Right cardiac atrium (tissue), 5 donors: ENCODE data around the gene ZBTB20. TPM values are rescaled to one million over a fixed set of nuclear protein-coding genes. Genes with fewer than 3 reads are reported as not detected.

Experiments
- ATAC-seq, 2 donors: fragments of 200-7000 bp; cut with Tn5 transposase; one replicate each; pipeline versions ENCODE4 v1.8.0 to v1.9.1; 2020; ENCODE audit warnings: moderate library complexity in 2 of 2, mild to moderate bottlenecking in 1 of 2
- DNase-seq, 3 donors: peaks; one replicate each; pipeline ENCODE4 v3.0.0-alpha.2; 2020
- H3K27ac ChIP-seq: one replicate; pipeline ENCODE4 v1.5.1; 2013; ENCODE audit warnings: mild to moderate bottlenecking, low read length, control low read depth, moderate library complexity
- H3K27me3 ChIP-seq: one replicate; pipeline ENCODE4 v1.6.1; 2013; ENCODE audit not compliant: control insufficient read depth, insufficient read depth
- H3K4me1 ChIP-seq: one replicate; pipeline ENCODE4 v1.6.1; 2013; ENCODE audit warnings: low read length; ENCODE audit not compliant: control insufficient read depth, insufficient read depth
- H3K4me3 ChIP-seq: one replicate; pipeline ENCODE4 v1.5.1; 2013; ENCODE audit warnings: low read length, control low read depth
- H3K9me3 ChIP-seq: one replicate; pipeline ENCODE4 v1.6.1; 2013; ENCODE audit warnings: low read length; ENCODE audit not compliant: control insufficient read depth
- WGBS: extraction: QIAGEN DNeasy Blood & Tissue Kit; methylation state at CpG from one replicate; pipeline ENCODE4 v1.1.7; 2013; 5-methylcytosine and 5-hydroxymethylcytosine counted together
- intact Hi-C, 4 donors: fragments of 100-400 bp; cut with DNase I; formaldehyde crosslinking; loops; one replicate each; pipeline versions ENCODE4 v1.11.0 to v1.14.0; 2022 to 2023
- polyA plus RNA-seq: library from polyadenylated mRNA; stranded (reverse); fragments of 200-250 nt; gene quantifications from one replicate; pipeline ENCODE4 v1.2.3, GENCODE V29; 2013
- total RNA-seq, 4 donors: library from RNA; stranded (reverse); fragmentation: NEBNext Ultra II Directional; extraction: Animal tissue kit (Norgen Biotek cat#: 25700); gene quantifications; one replicate each; pipeline ENCODE4 v1.2.1, GENCODE V29; 2021
- donor health status: healthy with polysubstance abuse.
- donor health status: DM: no; HTN: yes; CAD: no.
- donor health status: DM: no; HTN: no; CAD: no.
- donor health status: DM: no; HTN: yes; CAD: no; lungs with severe emphysema.
- donor health status: DM: yes; HTN: yes; CAD: no.

ZBTB20 gene
- total and polyA plus RNA-seq, 5 donors, result 6.5 to 87.9 (median 75.5) TPM

- Histone ChIP-seq H3K27me3 (no peaks in the 10 kb centered on the region), H3K27ac (no peak overlapping the region), H3K4me3 (no peak overlapping the region), H3K4me1 (no peaks in the 10 kb centered on the region), H3K9me3 (no peaks in the 10 kb centered on the region)
- intact Hi-C loops, result no loop called here
- WGBS, result 88% methylated on average over 4 of the region's 4 CpGs
- DNase-seq (no peak), ATAC-seq (no peak)
These were observed 690.3 kb downstream of the ZBTB20 start for GRCh38 chr3:114456742-114457141.

DNA sequence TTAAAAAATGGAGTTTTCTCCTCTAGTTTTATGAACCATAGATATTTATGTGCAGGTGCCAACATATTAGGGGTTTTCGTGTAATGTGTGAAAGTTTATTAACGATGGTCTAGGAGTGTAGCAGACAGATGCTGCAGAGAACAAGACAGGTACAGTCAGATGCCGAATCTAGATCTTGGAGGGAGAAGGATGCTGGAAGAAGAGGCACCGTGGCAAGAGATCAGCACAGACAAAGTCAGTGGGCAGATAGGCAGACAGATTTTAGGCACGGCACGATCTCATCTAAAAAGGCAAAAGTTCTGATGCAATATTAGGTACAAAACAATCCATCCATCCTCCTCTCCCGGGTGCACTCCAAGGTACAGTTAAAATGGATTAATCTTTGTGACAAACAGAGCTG, 691.7 kb downstream of the ZBTB20 start:
- ATAC-seq, result no peak
- no peaks in the 10 kb centered on the region for H3K9me3 ChIP-seq
- WGBS, result 52% methylated on average over 7 of the region's 7 CpGs
- H3K4me1 ChIP-seq, result no peaks in the 10 kb centered on the region
- DNase-seq, result no peak
- intact Hi-C loops, result no loop called here
- no peaks in the 10 kb centered on the region for H3K27me3 ChIP-seq
- H3K4me3 ChIP-seq, result peak overlapping the region; percentile 70
- H3K27ac ChIP-seq, result no peak overlapping the region

DNA sequence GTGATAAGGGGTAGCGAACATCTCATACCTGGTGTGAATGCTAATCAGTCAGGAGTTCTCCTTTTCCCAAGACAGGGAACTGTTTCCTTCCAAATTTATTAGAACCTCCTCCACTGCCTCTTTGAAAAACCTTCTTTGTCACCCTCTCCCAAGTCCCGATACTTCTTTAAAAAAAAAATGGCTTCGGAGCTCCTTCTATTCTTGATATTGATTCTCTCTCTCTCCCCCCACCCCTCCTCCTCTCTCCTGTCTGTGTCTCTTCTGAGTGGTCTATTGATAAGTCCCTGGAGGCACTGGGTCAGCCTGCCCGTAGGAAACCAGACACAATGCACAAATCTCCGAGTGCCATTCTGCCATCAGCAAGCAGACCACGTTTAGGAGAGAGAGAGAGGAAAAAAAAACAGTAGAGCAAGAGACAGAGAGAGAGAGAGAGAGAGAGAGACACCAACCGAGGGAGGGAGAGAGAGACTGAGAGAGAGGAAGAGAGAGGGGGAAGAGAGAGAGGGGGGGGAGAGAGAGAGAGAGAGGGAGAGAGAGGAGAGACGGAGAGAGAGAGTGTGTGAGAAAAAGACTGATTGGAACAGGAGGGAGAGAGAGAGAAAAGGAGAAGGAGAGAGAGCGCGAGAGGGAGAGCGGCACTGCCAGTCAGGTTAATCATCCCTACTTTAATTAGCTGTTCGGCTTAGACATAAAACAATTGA, 692.4 kb downstream of the ZBTB20 start:
- H3K4me1 ChIP-seq, result no peaks in the 10 kb centered on the region
- no peaks in the 10 kb centered on the region for H3K27me3 ChIP-seq
- H3K27ac ChIP-seq, result peak overlapping the region; percentile 70
- DNase-seq, result peak in 1 of 3 donors; percentile 35
- intact Hi-C loops, result no loop called here
- peak; percentile 45 to 46 for ATAC-seq
- WGBS, result 6% methylated on average over 12 of the region's 12 CpGs
- peak overlapping the region; percentile 70 for H3K4me3 ChIP-seq
- H3K9me3 ChIP-seq, result no peaks in the 10 kb centered on the region

- intact Hi-C loops, result no loop called here
- no peaks in the 10 kb centered on the region for H3K9me3 ChIP-seq
- ATAC-seq, result no peak
- 79% methylated on average over 2 of the region's 2 CpGs for WGBS
- no peaks in the 10 kb centered on the region for H3K4me1 ChIP-seq
- no peak for DNase-seq
- H3K27me3 ChIP-seq, result no peaks in the 10 kb centered on the region
- no peak overlapping the region for H3K27ac ChIP-seq
- H3K4me3 ChIP-seq, result peak overlapping the region; percentile 70
These were observed 693.7 kb downstream of the ZBTB20 start for GRCh38 chr3:114453361-114453780.

DNA sequence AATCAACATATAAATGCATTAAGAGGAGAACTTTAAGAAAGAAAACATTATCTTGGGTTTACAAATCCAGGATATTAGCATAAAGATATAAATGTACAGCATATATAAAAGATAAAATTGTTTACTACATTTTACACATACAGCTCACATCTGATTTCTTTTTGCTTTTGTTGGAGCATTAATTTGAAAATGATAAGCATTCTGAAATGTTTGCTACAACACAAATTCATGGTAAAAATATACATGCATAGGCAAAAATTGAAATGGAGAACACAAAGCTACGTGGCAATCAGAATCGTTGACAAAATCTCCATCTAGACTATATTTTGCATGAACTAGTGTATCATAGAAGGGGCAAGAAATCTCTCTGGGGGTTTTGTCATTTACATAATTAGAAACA, 694.2 kb downstream of the ZBTB20 start:
- WGBS, result 60% methylated on average over 2 of the region's 2 CpGs
- ATAC-seq (no peak), DNase-seq (no peak)
- intact Hi-C loops, result no loop called here
- H3K27me3 ChIP-seq, result no peaks in the 10 kb centered on the region
- H3K27ac ChIP-seq, result no peak overlapping the region
- no peaks in the 10 kb centered on the region for H3K4me1 ChIP-seq
- H3K4me3 ChIP-seq, result no peak overlapping the region
- H3K9me3 ChIP-seq, result no peaks in the 10 kb centered on the region

GRCh38 chr3:114452256-114452655, 694.8 kb downstream of the ZBTB20 start:
- DNase-seq (no peak), ATAC-seq (no peak)
- intact Hi-C loops, result no loop called here
- Histone ChIP-seq H3K4me3 (no peak overlapping the region), H3K27ac (no peak overlapping the region), H3K9me3 (no peaks in the 10 kb centered on the region), H3K4me1 (no peaks in the 10 kb centered on the region), H3K27me3 (no peaks in the 10 kb centered on the region)
- WGBS, result 35% methylated on average over 1 of the region's 1 CpG

GRCh38 chr3:114451561-114452018, 695.5 kb downstream of the ZBTB20 start:
- intact Hi-C loops, result no loop called here
- DNase-seq, result peak; percentile 39 to 80 (median 50)
- peak overlapping the region; percentile 96 for H3K27ac ChIP-seq
- WGBS, result 17% methylated on average over 10 of the region's 10 CpGs
- H3K27me3 ChIP-seq, result no peaks in the 10 kb centered on the region
- peak overlapping the region; percentile 58 for H3K4me3 ChIP-seq
- H3K9me3 ChIP-seq, result no peaks in the 10 kb centered on the region
- peak; percentile 70 to 77 for ATAC-seq
- no peaks in the 10 kb centered on the region for H3K4me1 ChIP-seq

GRCh38 chr3:114451051-114451451, 696.0 kb downstream of the ZBTB20 start:
- H3K9me3 ChIP-seq, result no peaks in the 10 kb centered on the region
- H3K4me1 ChIP-seq, result no peaks in the 10 kb centered on the region
- peak; percentile 36 to 38 for ATAC-seq
- H3K27ac ChIP-seq, result peak overlapping the region; percentile 81
- DNase-seq, result no peak
- intact Hi-C loops, result no loop called here
- 2% methylated on average over 2 of the region's 2 CpGs for WGBS
- H3K27me3 ChIP-seq, result no peaks in the 10 kb centered on the region
- H3K4me3 ChIP-seq, result peak overlapping the region; percentile 58

- Histone ChIP-seq H3K4me1 (no peaks in the 10 kb centered on the region), H3K27me3 (no peaks in the 10 kb centered on the region), H3K9me3 (no peaks in the 10 kb centered on the region), H3K4me3 (no peak overlapping the region), H3K27ac (no peak overlapping the region)
- intact Hi-C loops, result no loop called here
- 87% methylated on average over 7 of the region's 7 CpGs for WGBS
- DNase-seq, result no peak
- ATAC-seq, result no peak
These were observed 697.0 kb downstream of the ZBTB20 start for GRCh38 chr3:114450008-114450596.

- ATAC-seq, result no peak
- Histone ChIP-seq H3K27ac (no peak overlapping the region), H3K4me3 (no peak overlapping the region), H3K4me1 (no peaks in the 10 kb centered on the region), H3K9me3 (no peaks in the 10 kb centered on the region), H3K27me3 (no peaks in the 10 kb centered on the region)
- DNase-seq, result no peak
- intact Hi-C loops, result no loop called here
- WGBS, result 83% methylated on average over 9 of the region's 9 CpGs
These were observed 697.6 kb downstream of the ZBTB20 start for GRCh38 chr3:114449271-114450007.

- DNase-seq, result no peak
These were observed 699.1 kb downstream of the ZBTB20 start for GRCh38 chr3:114447950-114448479.

More at GRCh38 chr3:114447950-114448479, 699.1 kb downstream of the ZBTB20 start:
- no peak overlapping the region for H3K27ac ChIP-seq
- no peak for ATAC-seq
- intact Hi-C loops, result no loop called here
- H3K4me1 ChIP-seq, result peaks cover 2% of the 10 kb centered on the region
- no peaks in the 10 kb centered on the region for H3K27me3 ChIP-seq
- 76% methylated on average over 4 of the region's 4 CpGs for WGBS
- no peak overlapping the region for H3K4me3 ChIP-seq
- H3K9me3 ChIP-seq, result no peaks in the 10 kb centered on the region
